ENCODE measurements around the gene CHST9.
"Not testable (repeated sequence)": the region's sequence is repeated elsewhere in the genome, so short reads cannot be mapped to it uniquely, and the experiment has no call there.

Gene CHST9

GRCh38 chr18:27093290-27093689, 91.8 kb downstream of the CHST9 start:
- not testable (repeated sequence) for DNase-seq (ENCODE audit: low read depth)

- DNase-seq (ENCODE audit: low read depth) = no peak
Measured at GRCh38 chr18:27081701-27082100, 103.4 kb downstream of the CHST9 start.

- DNase-seq (ENCODE audit: low read depth) = no peak
Measured at GRCh38 chr18:27075828-27076227, 109.3 kb downstream of the CHST9 start.

DNA sequence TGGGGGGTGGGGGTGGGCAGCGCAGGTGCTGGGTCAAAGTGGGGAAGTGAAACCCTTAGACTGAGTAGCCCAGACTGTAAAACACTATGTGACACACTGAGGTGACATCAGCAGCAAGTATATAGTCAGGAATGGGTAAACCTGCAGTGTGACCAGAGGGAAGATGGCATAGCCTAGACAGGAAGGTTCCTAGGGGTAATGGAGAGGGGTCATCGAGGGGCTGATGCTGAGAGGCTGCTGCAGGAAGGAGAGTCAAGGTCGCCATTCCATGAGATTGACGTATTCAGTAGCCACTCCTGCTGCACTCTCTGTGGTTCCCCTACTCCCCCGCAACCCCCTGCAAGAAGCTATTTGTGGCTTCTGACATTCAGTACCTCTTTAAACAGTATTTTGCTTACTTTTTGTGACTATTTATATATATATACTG, 111.7 kb downstream of the CHST9 start:
- no peak for DNase-seq (ENCODE audit: low read depth)

GRCh38 chr18:27064673-27065072, 120.4 kb downstream of the CHST9 start:
- DNase-seq (ENCODE audit: low read depth) = no peak

DNA sequence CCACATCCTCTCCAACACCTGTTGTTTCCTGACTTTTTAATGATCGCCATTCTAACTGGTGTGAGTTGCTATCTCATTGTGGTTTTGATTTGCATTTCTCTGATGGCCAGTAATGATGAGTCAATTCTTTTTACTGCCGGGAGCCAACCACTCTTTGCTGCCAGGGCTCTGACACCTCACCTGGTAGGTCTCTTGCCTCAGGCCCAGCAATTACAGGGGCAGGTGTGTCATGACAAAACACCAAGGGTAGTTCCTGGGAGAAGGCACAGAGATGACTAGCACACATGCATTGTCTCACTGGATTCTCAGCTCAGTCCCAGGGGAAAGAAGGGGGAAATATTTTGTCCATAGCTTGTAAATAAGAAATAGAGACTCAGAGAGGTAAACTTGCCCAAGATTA, 122.3 kb downstream of the CHST9 start:
- DNase-seq (ENCODE audit: low read depth) = no peak

- DNase-seq (ENCODE audit: low read depth) = no peak
Measured at GRCh38 chr18:27061488-27062095, 123.5 kb downstream of the CHST9 start.

DNA sequence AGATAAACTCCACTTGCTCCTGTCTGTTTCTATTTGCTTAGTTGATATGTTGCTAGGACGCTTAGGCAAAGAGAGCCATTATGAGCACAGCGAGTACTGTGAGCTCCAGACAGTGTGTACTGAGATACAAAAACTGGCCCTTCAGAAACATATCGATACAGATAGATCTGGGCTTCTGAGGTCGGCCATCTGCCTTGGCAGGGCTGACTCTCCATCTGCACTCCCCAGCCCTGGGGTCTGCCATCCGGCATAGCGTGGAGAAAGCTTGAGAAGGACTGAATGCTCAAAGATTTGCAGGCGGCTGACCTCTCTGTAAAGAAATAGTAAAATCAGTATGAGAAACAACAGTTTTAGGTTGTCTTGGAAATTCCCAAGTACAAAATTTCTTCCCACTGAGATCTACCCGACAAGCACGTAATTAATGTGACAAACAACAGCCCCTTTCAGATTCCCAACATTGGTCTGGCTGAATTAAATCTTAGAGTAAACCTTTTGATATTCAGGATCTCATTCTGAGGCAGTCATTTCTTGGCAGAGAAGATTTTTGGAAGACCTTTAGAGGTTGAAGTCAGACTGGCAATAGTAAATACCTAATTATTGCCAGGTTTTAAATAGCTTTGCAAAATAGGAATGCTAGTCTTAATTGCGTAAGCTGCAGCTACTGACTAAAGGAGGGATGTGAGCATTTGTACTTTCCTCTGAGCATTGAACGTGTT, 127.4 kb downstream of the CHST9 start:
- DNase-seq (ENCODE audit: low read depth) = no peak

DNA sequence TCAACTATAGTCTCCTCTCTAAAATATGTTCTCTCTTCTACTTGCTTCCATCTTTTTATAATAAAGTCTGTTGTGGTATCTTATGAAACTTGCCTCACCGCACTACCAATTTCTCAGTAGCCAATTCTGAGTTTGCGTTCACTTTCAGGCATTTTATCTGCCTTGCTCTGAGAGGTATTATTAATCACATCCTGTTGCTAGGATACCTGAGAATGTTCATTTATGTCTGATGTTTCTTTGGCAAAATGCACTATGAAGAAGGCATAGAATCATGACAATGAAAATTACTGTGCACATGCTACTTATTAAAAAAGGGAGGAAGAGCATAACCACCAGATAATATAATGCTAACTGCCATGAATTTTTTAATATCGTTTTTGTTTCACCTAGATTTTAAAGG, 130.2 kb downstream of the CHST9 start:
- no peak for DNase-seq (ENCODE audit: low read depth)

GRCh38 chr18:27049969-27050368, 135.1 kb downstream of the CHST9 start:
- DNase-seq (ENCODE audit: low read depth) = no peak

DNA sequence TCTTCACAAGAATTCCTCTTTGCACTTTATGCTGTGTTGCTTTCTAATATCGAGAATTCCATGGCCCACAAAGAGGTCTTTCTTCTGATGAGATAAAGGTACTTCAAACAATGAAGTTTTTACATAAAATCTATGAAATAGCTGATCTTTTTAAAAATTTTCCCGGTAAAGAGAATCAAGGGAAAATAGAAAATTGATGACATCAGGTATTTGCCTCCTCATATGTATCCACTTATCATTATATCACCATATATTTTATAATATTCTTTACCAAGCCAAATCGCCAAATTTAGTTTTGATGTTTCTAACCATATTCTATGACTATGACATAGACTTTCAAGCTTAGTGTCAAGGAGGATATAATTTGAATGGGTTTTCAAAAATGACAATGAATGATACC, 139.8 kb downstream of the CHST9 start:
- no peak for DNase-seq (ENCODE audit: low read depth)

GRCh38 chr18:27042177-27042576, 142.9 kb downstream of the CHST9 start:
- no peak for DNase-seq (ENCODE audit: low read depth)

GRCh38 chr18:27040796-27041195, 144.3 kb downstream of the CHST9 start:
- DNase-seq (ENCODE audit: low read depth) = no peak

GRCh38 chr18:27033722-27034121, 151.4 kb downstream of the CHST9 start:
- DNase-seq (ENCODE audit: low read depth) = no peak

DNA sequence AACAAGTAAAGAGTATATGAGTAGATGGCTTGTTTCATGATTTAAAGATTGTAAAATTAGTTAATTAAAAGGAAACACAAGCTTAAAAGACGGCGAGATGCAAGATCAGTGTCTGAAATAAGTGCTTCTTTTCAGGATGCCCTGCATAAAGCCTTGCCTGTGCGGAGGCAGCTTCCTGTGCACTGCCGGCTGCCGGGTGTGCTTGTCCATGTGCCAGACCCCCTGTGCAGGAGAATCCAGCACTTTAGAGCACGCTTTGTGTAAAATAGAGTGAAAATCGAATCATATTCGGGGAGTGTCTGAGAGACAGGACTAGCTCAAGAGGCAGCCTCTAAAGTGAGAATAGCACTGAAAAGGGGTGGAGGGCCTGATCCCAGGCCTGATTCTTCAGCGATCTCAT, 154.7 kb downstream of the CHST9 start:
- DNase-seq (ENCODE audit: low read depth) = no peak

DNA sequence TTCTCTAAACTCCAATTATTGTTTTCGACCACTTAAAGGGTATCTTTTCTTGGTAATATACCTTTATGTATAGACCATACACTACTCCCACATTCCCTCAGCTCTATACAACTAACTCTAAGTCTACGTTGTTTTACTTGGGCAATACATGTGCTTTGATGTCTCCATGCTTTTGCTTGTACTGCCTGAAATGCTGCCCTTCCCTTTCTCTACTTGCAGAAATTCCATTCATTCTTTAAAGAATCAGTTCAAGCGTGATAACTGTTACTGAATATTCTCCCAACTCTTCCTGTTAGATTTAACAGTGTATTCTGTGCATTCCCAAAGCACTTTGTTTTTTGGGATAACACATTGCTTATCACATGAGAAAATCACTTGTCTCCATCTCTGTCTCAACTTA, 162.6 kb downstream of the CHST9 start:
- no peak for DNase-seq (ENCODE audit: low read depth)

- no peak for DNase-seq (ENCODE audit: low read depth)
Measured at GRCh38 chr18:27017901-27018500, 167.1 kb downstream of the CHST9 start.

DNA sequence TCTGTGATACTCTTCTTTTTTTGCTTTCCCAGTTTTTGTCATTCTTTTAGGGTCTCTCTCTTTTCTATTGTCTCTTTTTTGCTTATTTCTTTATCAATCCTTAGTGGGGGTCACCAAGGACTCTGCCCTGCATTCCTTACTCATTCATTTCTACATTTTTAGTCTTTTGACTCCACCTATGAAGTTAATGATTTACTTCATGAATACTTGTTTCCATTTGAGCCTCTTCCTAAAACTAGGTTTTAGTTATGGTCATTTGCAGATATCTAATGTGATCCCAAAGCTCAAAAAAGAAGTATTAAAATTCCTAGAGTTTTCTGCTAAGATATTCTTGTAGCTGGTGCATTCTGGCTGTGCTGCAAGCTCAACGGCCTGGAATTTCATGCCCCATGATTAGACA, 170.3 kb downstream of the CHST9 start:
- DNase-seq (ENCODE audit: low read depth) = no peak

GRCh38 chr18:27010784-27011183, 174.3 kb downstream of the CHST9 start:
- no peak for DNase-seq (ENCODE audit: low read depth)

DNA sequence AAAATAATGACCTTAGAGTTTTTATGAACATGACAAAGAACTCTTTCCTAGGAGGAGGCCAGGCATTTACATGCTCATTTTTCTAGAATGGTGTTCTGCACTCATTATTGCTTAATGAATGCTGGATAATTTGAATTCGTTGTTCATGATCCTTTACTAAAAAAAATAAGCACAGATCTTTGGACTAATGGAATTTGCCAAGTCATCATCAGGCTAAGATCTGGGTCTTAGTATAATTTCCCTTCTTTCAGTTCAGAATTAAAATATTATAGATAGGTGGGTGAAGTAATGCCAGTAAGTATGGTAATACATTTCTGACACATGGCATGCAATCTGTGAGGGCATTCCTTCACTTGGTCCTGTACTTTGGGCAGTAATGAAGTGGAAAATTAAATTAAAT, 175.8 kb downstream of the CHST9 start:
- no peak for DNase-seq (ENCODE audit: low read depth)

- DNase-seq (ENCODE audit: low read depth) = no peak
Measured at GRCh38 chr18:27008575-27008974, 176.5 kb downstream of the CHST9 start.

DNA sequence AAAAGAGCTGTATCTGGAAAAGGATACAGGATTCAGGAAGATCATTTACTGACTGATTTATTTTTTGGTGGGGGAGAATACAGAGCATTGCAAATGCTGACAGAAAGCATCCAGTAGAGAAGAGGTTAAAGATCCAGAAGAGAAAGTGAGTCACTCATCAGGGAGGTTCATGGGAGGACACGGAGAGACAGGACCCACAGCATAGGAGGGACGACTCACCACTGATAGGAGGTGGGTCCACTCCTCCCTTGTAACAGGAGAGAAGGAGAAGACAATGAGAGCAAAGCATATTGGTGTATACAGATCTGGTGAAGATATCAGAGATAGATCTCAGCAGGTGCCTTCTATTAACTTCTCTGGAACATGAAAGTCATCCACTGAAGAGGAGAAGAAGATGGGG, 177.2 kb downstream of the CHST9 start:
- no peak for DNase-seq (ENCODE audit: low read depth)

GRCh38 chr18:27005589-27005988, 179.5 kb downstream of the CHST9 start:
- DNase-seq (ENCODE audit: low read depth) = no peak

All from activated T-helper 9 cell treated with anti-CD3 and anti-CD28 coated beads, Interleukin-2, amount 50 U/mL, for 16 hours (primary cell).